ENCODE results near the gene LRP1B. TPM values are rescaled to one million over a fixed set of nuclear protein-coding genes. Genes with fewer than 3 reads are reported as not detected.

The LRP1B gene
- total and polyA plus RNA-seq, 4 donors = 0.01 to 0.84 (median 0.17) TPM

GRCh38 chr2:141522702-141523101 is 608.1 kb downstream of the LRP1B start:
- WGBS = 20% methylated on average over 1 of the region's 1 CpG

GRCh38 chr2:141522048-141522447 is 608.8 kb downstream of the LRP1B start:
- no peak for DNase-seq (ENCODE audit: low spot score)
- TF ChIP-seq ZBTB33 (IDR thresholded peaks at IDR 0.05) = no peak
- H3K27ac ChIP-seq (ENCODE audit: low read depth in 1 of 2, low read length in 2 of 2) = no peak overlapping the region
- no peaks in the 10 kb centered on the region for H3K4me1 ChIP-seq (ENCODE audit: control insufficient read depth in 4 of 4, insufficient read depth in 4 of 4, low read length in 3 of 4)
- 75% methylated on average over 3 of the region's 3 CpGs for WGBS
- no peak overlapping the region for H3K9ac ChIP-seq (ENCODE audit: low read depth in 1 of 2, low read length in 2 of 2)
- no peaks in the 10 kb centered on the region for H3K9me3 ChIP-seq (ENCODE audit: control insufficient read depth in 4 of 4, low read length in 3 of 4)
- H3K36me3 ChIP-seq (ENCODE audit: control insufficient read depth in 4 of 4, insufficient read depth in 3 of 4, low read depth in 1 of 4, low read length in 3 of 4) = no peaks in the 10 kb centered on the region
- H3K27me3 ChIP-seq (ENCODE audit: control insufficient read depth in 4 of 4, insufficient read depth in 4 of 4, low read length in 3 of 4) = no peaks in the 10 kb centered on the region
- no peak overlapping the region for H3K4me3 ChIP-seq (ENCODE audit: low read depth in 1 of 3, low read length in 3 of 3)

More at GRCh38 chr2:141522702-141523101, 608.1 kb downstream of the LRP1B start:
- TF ChIP-seq MAX (IDR thresholded peaks at IDR 0.05) = no peak
- no peak for TF ChIP-seq RXRA (IDR thresholded peaks at IDR 0.05)
- TF ChIP-seq EGR1 (IDR thresholded peaks at IDR 0.05; ENCODE audit: low read depth in 2 of 2) = no peak
- TF ChIP-seq HNF4G (IDR thresholded peaks at IDR 0.05) = no peak
- Histone ChIP-seq H3K27me3 (ENCODE audit: control insufficient read depth in 4 of 4, insufficient read depth in 4 of 4, low read length in 3 of 4) (no peaks in the 10 kb centered on the region), H3K27ac (ENCODE audit: low read depth in 1 of 2, low read length in 2 of 2) (no peak overlapping the region), H3K36me3 (ENCODE audit: control insufficient read depth in 4 of 4, insufficient read depth in 3 of 4, low read depth in 1 of 4, low read length in 3 of 4) (no peaks in the 10 kb centered on the region), H3K9me3 (ENCODE audit: control insufficient read depth in 4 of 4, low read length in 3 of 4) (no peaks in the 10 kb centered on the region), H3K4me3 (ENCODE audit: low read depth in 1 of 3, low read length in 3 of 3) (no peak overlapping the region), H3K9ac (ENCODE audit: low read depth in 1 of 2, low read length in 2 of 2) (no peak overlapping the region), H3K4me1 (ENCODE audit: control insufficient read depth in 4 of 4, insufficient read depth in 4 of 4, low read length in 3 of 4) (no peaks in the 10 kb centered on the region)
- no peak for DNase-seq (ENCODE audit: low spot score)

GRCh38 chr2:141519906-141520305 is 610.9 kb downstream of the LRP1B start:
- H3K9ac ChIP-seq (ENCODE audit: low read depth in 1 of 2, low read length in 2 of 2) = no peak overlapping the region
- TF ChIP-seq MAX (IDR thresholded peaks at IDR 0.05) (no peak), HNF4A (conservative IDR thresholded peaks at IDR 0.05) (no peak), RXRA (IDR thresholded peaks at IDR 0.05) (no peak)
- no peak overlapping the region for H3K27ac ChIP-seq (ENCODE audit: low read depth in 1 of 2, low read length in 2 of 2)
- no peak for DNase-seq (ENCODE audit: low spot score)
- H3K4me1 ChIP-seq (ENCODE audit: control insufficient read depth in 4 of 4, insufficient read depth in 4 of 4, low read length in 3 of 4) = no peaks in the 10 kb centered on the region
- 83% methylated on average over 2 of the region's 2 CpGs for WGBS
- no peaks in the 10 kb centered on the region for H3K36me3 ChIP-seq (ENCODE audit: control insufficient read depth in 4 of 4, insufficient read depth in 3 of 4, low read depth in 1 of 4, low read length in 3 of 4)
- H3K27me3 ChIP-seq (ENCODE audit: control insufficient read depth in 4 of 4, insufficient read depth in 4 of 4, low read length in 3 of 4) = no peaks in the 10 kb centered on the region
- no peak overlapping the region for H3K4me3 ChIP-seq (ENCODE audit: low read depth in 1 of 3, low read length in 3 of 3)
- no peaks in the 10 kb centered on the region for H3K9me3 ChIP-seq (ENCODE audit: control insufficient read depth in 4 of 4, low read length in 3 of 4)

GRCh38 chr2:141517852-141518421 is 612.9 kb downstream of the LRP1B start:
- 89% methylated on average over 2 of the region's 2 CpGs for WGBS
- H3K9ac ChIP-seq (ENCODE audit: low read depth in 1 of 2, low read length in 2 of 2) = no peak overlapping the region
- TF ChIP-seq ZBTB33 (IDR thresholded peaks at IDR 0.05) = no peak
- TF ChIP-seq REST (IDR thresholded peaks at IDR 0.05) = no peak
- no peak for TF ChIP-seq FOXA1 (IDR thresholded peaks at IDR 0.05)
- no peak for TF ChIP-seq MAX (IDR thresholded peaks at IDR 0.05)
- TF ChIP-seq GABPA (IDR thresholded peaks at IDR 0.05 in 1 of 2, conservative IDR thresholded peaks at IDR 0.05 in 1 of 2) = no peak
- TF ChIP-seq FOXA2 (IDR thresholded peaks at IDR 0.05) = no peak
- no peak for TF ChIP-seq JUND (IDR thresholded peaks at IDR 0.05)
- no peak for TF ChIP-seq TAF1 (conservative IDR thresholded peaks at IDR 0.05)
- TF ChIP-seq SP1 (IDR thresholded peaks at IDR 0.05) = no peak
- TF ChIP-seq HNF4G (IDR thresholded peaks at IDR 0.05) = no peak
- no peak for TF ChIP-seq RXRA (IDR thresholded peaks at IDR 0.05)
- no peak for TF ChIP-seq NR2F2 (IDR thresholded peaks at IDR 0.05)
- no peak for TF ChIP-seq HNF4A (conservative IDR thresholded peaks at IDR 0.05)

More at GRCh38 chr2:141517852-141518421, 612.9 kb downstream of the LRP1B start:
- Histone ChIP-seq H3K4me3 (ENCODE audit: low read depth in 1 of 3, low read length in 3 of 3) (no peak overlapping the region), H3K9me3 (ENCODE audit: control insufficient read depth in 4 of 4, low read length in 3 of 4) (no peaks in the 10 kb centered on the region), H3K36me3 (ENCODE audit: control insufficient read depth in 4 of 4, insufficient read depth in 3 of 4, low read depth in 1 of 4, low read length in 3 of 4) (no peaks in the 10 kb centered on the region), H3K4me1 (ENCODE audit: control insufficient read depth in 4 of 4, insufficient read depth in 4 of 4, low read length in 3 of 4) (no peaks in the 10 kb centered on the region), H3K27me3 (ENCODE audit: control insufficient read depth in 4 of 4, insufficient read depth in 4 of 4, low read length in 3 of 4) (no peaks in the 10 kb centered on the region), H3K27ac (ENCODE audit: low read depth in 1 of 2, low read length in 2 of 2) (no peak overlapping the region)
- no peak for DNase-seq (ENCODE audit: low spot score)
